Measurements from ENCODE around the gene SMIM13. TPM values are rescaled to one million over a fixed set of nuclear protein-coding genes. Genes with fewer than 3 reads are reported as not detected.

The SMIM13 gene
- total and polyA plus RNA-seq, 2 donors from 2014 or later = 4.0 to 6.6 TPM

DNA sequence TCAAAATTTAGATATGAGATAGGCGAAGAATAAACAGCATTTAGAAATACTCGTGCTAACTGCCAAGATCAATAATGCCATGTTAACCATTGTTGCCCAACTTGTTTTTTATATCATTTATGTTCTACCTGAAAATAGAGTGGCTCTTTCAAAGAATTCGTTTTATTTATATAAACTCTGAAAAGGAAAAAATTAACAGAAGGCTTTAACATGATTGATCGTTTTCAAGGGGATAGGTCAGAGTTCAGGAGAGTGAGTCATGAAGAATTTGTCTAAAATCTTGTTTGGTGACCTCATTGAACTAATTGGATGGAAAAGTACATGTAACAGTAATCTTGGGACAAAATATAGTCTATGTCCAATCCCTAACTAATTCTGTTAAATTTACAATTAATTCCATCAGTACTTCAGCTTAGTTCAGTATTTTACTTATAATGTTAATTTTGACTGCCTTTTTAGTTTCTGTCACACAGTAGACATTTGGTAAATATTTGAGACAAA is 38.5 kb upstream of the SMIM13 start:
- H3K4me1 ChIP-seq (ENCODE audit: control insufficient read depth in 2 of 3, insufficient read depth in 2 of 3, low read depth in 1 of 3, low read length in 3 of 3) = no peaks in the 10 kb centered on the region
- intact Hi-C loops (cut with DNase I) = no loop called here
- no peaks in the 10 kb centered on the region for H3K27me3 ChIP-seq (ENCODE audit: control insufficient read depth, insufficient read depth, low read length)
- H3K4me3 ChIP-seq (ENCODE audit: low read length in 3 of 3) = no peak overlapping the region
- H3K9me3 ChIP-seq (ENCODE audit: control insufficient read depth in 2 of 3, insufficient read depth in 1 of 3, low read length in 3 of 3) = no peaks in the 10 kb centered on the region
- DNase-seq = no peak
- TF ChIP-seq, protein P1, sequence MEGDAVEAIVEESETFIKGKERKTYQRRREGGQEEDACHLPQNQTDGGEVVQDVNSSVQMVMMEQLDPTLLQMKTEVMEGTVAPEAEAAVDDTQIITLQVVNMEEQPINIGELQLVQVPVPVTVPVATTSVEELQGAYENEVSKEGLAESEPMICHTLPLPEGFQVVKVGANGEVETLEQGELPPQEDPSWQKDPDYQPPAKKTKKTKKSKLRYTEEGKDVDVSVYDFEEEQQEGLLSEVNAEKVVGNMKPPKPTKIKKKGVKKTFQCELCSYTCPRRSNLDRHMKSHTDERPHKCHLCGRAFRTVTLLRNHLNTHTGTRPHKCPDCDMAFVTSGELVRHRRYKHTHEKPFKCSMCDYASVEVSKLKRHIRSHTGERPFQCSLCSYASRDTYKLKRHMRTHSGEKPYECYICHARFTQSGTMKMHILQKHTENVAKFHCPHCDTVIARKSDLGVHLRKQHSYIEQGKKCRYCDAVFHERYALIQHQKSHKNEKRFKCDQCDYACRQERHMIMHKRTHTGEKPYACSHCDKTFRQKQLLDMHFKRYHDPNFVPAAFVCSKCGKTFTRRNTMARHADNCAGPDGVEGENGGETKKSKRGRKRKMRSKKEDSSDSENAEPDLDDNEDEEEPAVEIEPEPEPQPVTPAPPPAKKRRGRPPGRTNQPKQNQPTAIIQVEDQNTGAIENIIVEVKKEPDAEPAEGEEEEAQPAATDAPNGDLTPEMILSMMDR (IDR thresholded peaks at IDR 0.05; ENCODE audit: borderline replicate concordance, extremely low read depth, insufficient read depth) = no peak
- H3K27ac ChIP-seq (ENCODE audit: low read depth in 2 of 2, low read length in 2 of 2) = no peak overlapping the region
- FAIRE-seq = no peak
- H3K36me3 ChIP-seq (ENCODE audit: control insufficient read depth in 2 of 3, insufficient read depth in 3 of 3, low read length in 3 of 3) = no peaks in the 10 kb centered on the region
- no peak overlapping the region for H3K9ac ChIP-seq (ENCODE audit: low read length in 3 of 3)

DNA sequence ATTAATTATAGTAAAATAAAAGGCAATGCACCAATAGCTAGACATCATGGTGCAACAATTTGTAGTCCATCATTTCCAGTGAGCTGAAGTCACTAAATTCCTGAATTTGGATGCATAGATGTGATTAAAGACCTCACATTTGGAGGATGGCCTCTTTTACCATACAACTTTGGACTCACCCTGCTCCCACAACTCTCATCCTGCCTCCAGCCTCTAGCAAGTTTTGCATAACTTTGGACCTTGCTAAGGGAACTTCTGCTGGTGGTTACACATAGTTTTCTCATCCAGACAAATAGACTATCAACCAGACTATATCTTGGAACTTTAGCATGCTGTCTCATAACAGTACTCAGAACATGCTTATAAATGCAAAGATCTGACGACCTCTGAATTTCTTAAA is 36.8 kb upstream of the SMIM13 start:
- DNase-seq = no peak
- Histone ChIP-seq H3K9ac (ENCODE audit: low read length in 3 of 3) (no peak overlapping the region), H3K4me1 (ENCODE audit: control insufficient read depth in 2 of 3, insufficient read depth in 2 of 3, low read depth in 1 of 3, low read length in 3 of 3) (no peaks in the 10 kb centered on the region), H3K9me3 (ENCODE audit: control insufficient read depth in 2 of 3, insufficient read depth in 1 of 3, low read length in 3 of 3) (no peaks in the 10 kb centered on the region), H3K36me3 (ENCODE audit: control insufficient read depth in 2 of 3, insufficient read depth in 3 of 3, low read length in 3 of 3) (no peaks in the 10 kb centered on the region), H3K4me3 (ENCODE audit: low read length in 3 of 3) (no peak overlapping the region), H3K27ac (ENCODE audit: low read depth in 2 of 2, low read length in 2 of 2) (no peak overlapping the region), H3K27me3 (ENCODE audit: control insufficient read depth, insufficient read depth, low read length) (no peaks in the 10 kb centered on the region)
- intact Hi-C loops (cut with DNase I) = no loop called here
- FAIRE-seq = no peak
- TF ChIP-seq, protein P1 (IDR thresholded peaks at IDR 0.05; ENCODE audit: borderline replicate concordance, extremely low read depth, insufficient read depth) = no peak

DNA sequence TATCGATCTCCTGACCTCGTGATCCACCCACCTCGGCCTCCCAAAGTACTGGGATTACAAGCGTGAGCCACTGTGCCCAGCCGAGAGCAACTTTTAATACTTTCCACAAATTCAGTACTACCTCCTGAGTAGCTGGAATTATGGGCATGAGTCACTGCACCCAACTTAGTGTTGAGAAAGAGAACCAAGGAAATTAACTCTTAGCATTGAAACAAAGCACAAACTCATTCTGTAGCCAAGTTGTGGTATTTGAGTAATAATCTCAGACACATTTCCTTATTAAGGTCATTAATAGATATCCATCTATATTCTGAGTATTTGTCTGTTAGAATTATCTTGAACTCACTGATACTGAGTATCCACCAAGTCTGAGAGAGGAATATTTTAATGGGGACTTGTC is 35.2 kb upstream of the SMIM13 start:
- TF ChIP-seq, protein P1 (IDR thresholded peaks at IDR 0.05; ENCODE audit: borderline replicate concordance, extremely low read depth, insufficient read depth) = no peak
- intact Hi-C loops (cut with DNase I) = no loop called here
- Histone ChIP-seq H3K36me3 (ENCODE audit: control insufficient read depth in 2 of 3, insufficient read depth in 3 of 3, low read length in 3 of 3) (no peaks in the 10 kb centered on the region), H3K27ac (ENCODE audit: low read depth in 2 of 2, low read length in 2 of 2) (no peak overlapping the region), H3K4me3 (ENCODE audit: low read length in 3 of 3) (no peak overlapping the region), H3K9ac (ENCODE audit: low read length in 3 of 3) (no peak overlapping the region), H3K4me1 (ENCODE audit: control insufficient read depth in 2 of 3, insufficient read depth in 2 of 3, low read depth in 1 of 3, low read length in 3 of 3) (no peaks in the 10 kb centered on the region), H3K9me3 (ENCODE audit: control insufficient read depth in 2 of 3, insufficient read depth in 1 of 3, low read length in 3 of 3) (no peaks in the 10 kb centered on the region), H3K27me3 (ENCODE audit: control insufficient read depth, insufficient read depth, low read length) (no peaks in the 10 kb centered on the region)
- FAIRE-seq (no peak), DNase-seq (no peak)

DNA sequence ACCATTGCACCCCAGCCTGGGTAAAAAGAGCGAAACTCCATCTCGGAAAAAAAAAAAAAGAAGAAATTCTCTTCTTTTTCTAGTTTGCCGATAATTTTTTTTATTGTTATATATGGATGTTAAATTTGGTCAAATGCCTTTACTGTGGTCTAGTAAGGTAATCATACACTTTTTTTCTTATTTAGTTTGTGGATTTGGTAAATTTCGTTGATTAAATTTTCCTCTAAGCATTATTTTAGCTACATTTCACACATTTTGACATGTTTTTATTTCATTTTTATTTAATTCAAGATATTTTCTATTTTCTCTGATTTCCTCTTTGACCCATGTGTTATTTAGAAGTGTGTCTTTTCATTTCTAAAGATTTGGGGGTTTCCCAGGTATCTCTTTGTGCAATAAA is 31.6 kb upstream of the SMIM13 start:
- Histone ChIP-seq H3K36me3 (ENCODE audit: control insufficient read depth in 2 of 3, insufficient read depth in 3 of 3, low read length in 3 of 3) (no peaks in the 10 kb centered on the region), H3K4me3 (ENCODE audit: low read length in 3 of 3) (no peak overlapping the region), H3K9me3 (ENCODE audit: control insufficient read depth in 2 of 3, insufficient read depth in 1 of 3, low read length in 3 of 3) (no peaks in the 10 kb centered on the region), H3K4me1 (ENCODE audit: control insufficient read depth in 2 of 3, insufficient read depth in 2 of 3, low read depth in 1 of 3, low read length in 3 of 3) (no peaks in the 10 kb centered on the region), H3K9ac (ENCODE audit: low read length in 3 of 3) (no peak overlapping the region), H3K27ac (ENCODE audit: low read depth in 2 of 2, low read length in 2 of 2) (no peak overlapping the region), H3K27me3 (ENCODE audit: control insufficient read depth, insufficient read depth, low read length) (no peaks in the 10 kb centered on the region)
- TF ChIP-seq, protein P1 (IDR thresholded peaks at IDR 0.05; ENCODE audit: borderline replicate concordance, extremely low read depth, insufficient read depth) = no peak
- FAIRE-seq (no peak), DNase-seq (no peak)
- intact Hi-C loops (cut with DNase I) = loop anchor here (10.0 kb wide), 1 partner anchor 107 kb away; no protein-coding TSS in a partner anchor

All from kidney (tissue), 14 donors.